ENCODE data around the gene GRID1.

The GRID1 gene

GRCh38 chr10:86267286-86268195 is 99.1 kb downstream of the GRID1 start:
- no peak overlapping the region for H3K23ac ChIP-seq (ENCODE audit: low read length in 2 of 2)
- H3K27me3 ChIP-seq (ENCODE audit: control insufficient read depth in 1 of 2, insufficient read depth in 1 of 2, low read length in 2 of 2) = peaks cover 0 to 6% of the 10 kb centered on the region in 2 experiments
- no peak overlapping the region for H2BK12ac ChIP-seq (ENCODE audit: low read length in 2 of 2)
- H2AFZ ChIP-seq (ENCODE audit: low read depth, low read length) = no peak overlapping the region
- H3K18ac ChIP-seq (ENCODE audit: low read depth in 1 of 2, low read length in 2 of 2) = no peak overlapping the region
- no peak overlapping the region for H3K4ac ChIP-seq (ENCODE audit: low read depth in 1 of 2, low read length in 2 of 2)
- DNase-seq = no peak
- no peak overlapping the region for H2BK120ac ChIP-seq (ENCODE audit: low read depth, low read length)
- H3K14ac ChIP-seq (ENCODE audit: low read length in 2 of 2) = no peak overlapping the region
- no peaks in the 10 kb centered on the region for H3K4me1 ChIP-seq (ENCODE audit: control insufficient read depth, insufficient read depth, low read depth, low read length)
- no peak overlapping the region for H3K27ac ChIP-seq (ENCODE audit: low read length, poor library complexity, severe bottlenecking)
- peak overlapping the region; percentile 21 for H4K91ac ChIP-seq (ENCODE audit: low read length)
- no peak overlapping the region for H3K4me2 ChIP-seq (ENCODE audit: low read length, poor library complexity, severe bottlenecking)
- H2AK5ac ChIP-seq (ENCODE audit: low read length, severe bottlenecking) = no peak overlapping the region
- H3K36me3 ChIP-seq (ENCODE audit: control insufficient read depth in 1 of 2, insufficient read depth in 2 of 2, low read depth in 1 of 2, low read length in 2 of 2) = no peaks in the 10 kb centered on the region
- no peaks in the 10 kb centered on the region for H3K79me1 ChIP-seq (replicated peaks; ENCODE audit: low read length, poor library complexity, severe bottlenecking)
- no peak overlapping the region for H3K9ac ChIP-seq (ENCODE audit: low read length)
- H3K9me3 ChIP-seq (ENCODE audit: control insufficient read depth, low read length) = no peaks in the 10 kb centered on the region
- H2BK15ac ChIP-seq (ENCODE audit: low read depth, poor library complexity, severe bottlenecking) = no peak overlapping the region
- H3K4me3 ChIP-seq (ENCODE audit: insufficient read depth in 1 of 2, low read depth in 1 of 2, low read length in 2 of 2) = no peak overlapping the region
- 79% methylated on average over 12 of the region's 12 CpGs for WGBS
- H4K8ac ChIP-seq (ENCODE audit: low read length) = no peak overlapping the region
- H2BK5ac ChIP-seq (ENCODE audit: low read depth, low read length, poor library complexity, severe bottlenecking) = no peak overlapping the region

- H2BK15ac ChIP-seq (ENCODE audit: low read depth, poor library complexity, severe bottlenecking) = no peak overlapping the region
- no peak overlapping the region for H3K4ac ChIP-seq (ENCODE audit: low read depth in 1 of 2, low read length in 2 of 2)
- no peak overlapping the region for H3K9ac ChIP-seq (ENCODE audit: low read length)
- no peak overlapping the region for H2AFZ ChIP-seq (ENCODE audit: low read depth, low read length)
- no peak overlapping the region for H3K4me2 ChIP-seq (ENCODE audit: low read length, poor library complexity, severe bottlenecking)
- H3K27me3 ChIP-seq (ENCODE audit: control insufficient read depth in 1 of 2, insufficient read depth in 1 of 2, low read length in 2 of 2) = peaks cover 0 to 15% of the 10 kb centered on the region in 2 experiments
- no peak overlapping the region for H3K18ac ChIP-seq (ENCODE audit: low read depth in 1 of 2, low read length in 2 of 2)
- H3K79me1 ChIP-seq (replicated peaks; ENCODE audit: low read length, poor library complexity, severe bottlenecking) = no peaks in the 10 kb centered on the region
- no peaks in the 10 kb centered on the region for H3K36me3 ChIP-seq (ENCODE audit: control insufficient read depth in 1 of 2, insufficient read depth in 2 of 2, low read depth in 1 of 2, low read length in 2 of 2)
- H3K27ac ChIP-seq (ENCODE audit: low read length, poor library complexity, severe bottlenecking) = no peak overlapping the region
- no peak overlapping the region for H3K14ac ChIP-seq (ENCODE audit: low read length in 2 of 2)
- no peak overlapping the region for H4K8ac ChIP-seq (ENCODE audit: low read length)
- no peak overlapping the region for H2BK120ac ChIP-seq (ENCODE audit: low read depth, low read length)
- H2BK5ac ChIP-seq (ENCODE audit: low read depth, low read length, poor library complexity, severe bottlenecking) = no peak overlapping the region
- H2AK5ac ChIP-seq (ENCODE audit: low read length, severe bottlenecking) = no peak overlapping the region
- H4K91ac ChIP-seq (ENCODE audit: low read length) = no peak overlapping the region
- WGBS = 86% methylated on average over 6 of the region's 7 CpGs
- no peaks in the 10 kb centered on the region for H3K4me1 ChIP-seq (ENCODE audit: control insufficient read depth, insufficient read depth, low read depth, low read length)
- H3K23ac ChIP-seq (ENCODE audit: low read length in 2 of 2) = no peak overlapping the region
- H2BK12ac ChIP-seq (ENCODE audit: low read length in 2 of 2) = no peak overlapping the region
- H3K9me3 ChIP-seq (ENCODE audit: control insufficient read depth, low read length) = no peaks in the 10 kb centered on the region
- DNase-seq = no peak
- H3K4me3 ChIP-seq (ENCODE audit: insufficient read depth in 1 of 2, low read depth in 1 of 2, low read length in 2 of 2) = no peak overlapping the region
Observed at GRCh38 chr10:86266446-86267242, 100.0 kb downstream of the GRID1 start.

- H2BK120ac ChIP-seq (ENCODE audit: low read depth, low read length) = no peak overlapping the region
- H2BK5ac ChIP-seq (ENCODE audit: low read depth, low read length, poor library complexity, severe bottlenecking) = no peak overlapping the region
- H2BK15ac ChIP-seq (ENCODE audit: low read depth, poor library complexity, severe bottlenecking) = no peak overlapping the region
- no peak overlapping the region for H3K14ac ChIP-seq (ENCODE audit: low read length in 2 of 2)
- no peak overlapping the region for H3K23ac ChIP-seq (ENCODE audit: low read length in 2 of 2)
- H3K27me3 ChIP-seq (ENCODE audit: control insufficient read depth in 1 of 2, insufficient read depth in 1 of 2, low read length in 2 of 2) = peaks cover 0 to 21% of the 10 kb centered on the region in 2 experiments
- H4K91ac ChIP-seq (ENCODE audit: low read length) = no peak overlapping the region
- no peak overlapping the region for H3K4me3 ChIP-seq (ENCODE audit: insufficient read depth in 1 of 2, low read depth in 1 of 2, low read length in 2 of 2)
- no peak overlapping the region for H2AK5ac ChIP-seq (ENCODE audit: low read length, severe bottlenecking)
- 53% methylated on average over 3 of the region's 3 CpGs for WGBS
- H2AFZ ChIP-seq (ENCODE audit: low read depth, low read length) = no peak overlapping the region
- H3K9me3 ChIP-seq (ENCODE audit: control insufficient read depth, low read length) = no peaks in the 10 kb centered on the region
- no peak overlapping the region for H3K4ac ChIP-seq (ENCODE audit: low read depth in 1 of 2, low read length in 2 of 2)
- H3K36me3 ChIP-seq (ENCODE audit: control insufficient read depth in 1 of 2, insufficient read depth in 2 of 2, low read depth in 1 of 2, low read length in 2 of 2) = no peaks in the 10 kb centered on the region
- H3K4me2 ChIP-seq (ENCODE audit: low read length, poor library complexity, severe bottlenecking) = no peak overlapping the region
- no peak overlapping the region for H3K18ac ChIP-seq (ENCODE audit: low read depth in 1 of 2, low read length in 2 of 2)
- no peaks in the 10 kb centered on the region for H3K79me1 ChIP-seq (replicated peaks; ENCODE audit: low read length, poor library complexity, severe bottlenecking)
- H2BK12ac ChIP-seq (ENCODE audit: low read length in 2 of 2) = no peak overlapping the region
- no peak overlapping the region for H3K27ac ChIP-seq (ENCODE audit: low read length, poor library complexity, severe bottlenecking)
- H3K4me1 ChIP-seq (ENCODE audit: control insufficient read depth, insufficient read depth, low read depth, low read length) = no peaks in the 10 kb centered on the region
- no peak overlapping the region for H3K9ac ChIP-seq (ENCODE audit: low read length)
- DNase-seq = no peak
- no peak overlapping the region for H4K8ac ChIP-seq (ENCODE audit: low read length)
Observed at GRCh38 chr10:86265895-86266259, 100.7 kb downstream of the GRID1 start.

GRCh38 chr10:86265236-86265894 is 101.2 kb downstream of the GRID1 start:
- H4K8ac ChIP-seq (ENCODE audit: low read length) = no peak overlapping the region
- H2BK5ac ChIP-seq (ENCODE audit: low read depth, low read length, poor library complexity, severe bottlenecking) = no peak overlapping the region
- H3K14ac ChIP-seq (ENCODE audit: low read length in 2 of 2) = no peak overlapping the region
- no peak overlapping the region for H2BK120ac ChIP-seq (ENCODE audit: low read depth, low read length)
- H3K4me2 ChIP-seq (ENCODE audit: low read length, poor library complexity, severe bottlenecking) = no peak overlapping the region
- no peak overlapping the region for H3K27ac ChIP-seq (ENCODE audit: low read length, poor library complexity, severe bottlenecking)
- H3K18ac ChIP-seq (ENCODE audit: low read depth in 1 of 2, low read length in 2 of 2) = no peak overlapping the region
- H3K4ac ChIP-seq (ENCODE audit: low read depth in 1 of 2, low read length in 2 of 2) = no peak overlapping the region
- H4K91ac ChIP-seq (ENCODE audit: low read length) = no peak overlapping the region
- no peak overlapping the region for H2AFZ ChIP-seq (ENCODE audit: low read depth, low read length)
- no peak for DNase-seq
- H2BK12ac ChIP-seq (ENCODE audit: low read length in 2 of 2) = no peak overlapping the region
- no peak overlapping the region for H2AK5ac ChIP-seq (ENCODE audit: low read length, severe bottlenecking)
- no peaks in the 10 kb centered on the region for H3K79me1 ChIP-seq (replicated peaks; ENCODE audit: low read length, poor library complexity, severe bottlenecking)
- 64% methylated on average over 8 of the region's 8 CpGs for WGBS
- no peaks in the 10 kb centered on the region for H3K9me3 ChIP-seq (ENCODE audit: control insufficient read depth, low read length)
- H3K27me3 ChIP-seq (ENCODE audit: control insufficient read depth in 1 of 2, insufficient read depth in 1 of 2, low read length in 2 of 2) = peaks cover 0 to 26% of the 10 kb centered on the region in 2 experiments
- H3K36me3 ChIP-seq (ENCODE audit: control insufficient read depth in 1 of 2, insufficient read depth in 2 of 2, low read depth in 1 of 2, low read length in 2 of 2) = no peaks in the 10 kb centered on the region
- no peak overlapping the region for H3K9ac ChIP-seq (ENCODE audit: low read length)
- no peak overlapping the region for H3K23ac ChIP-seq (ENCODE audit: low read length in 2 of 2)
- no peak overlapping the region for H2BK15ac ChIP-seq (ENCODE audit: low read depth, poor library complexity, severe bottlenecking)
- H3K4me1 ChIP-seq (ENCODE audit: control insufficient read depth, insufficient read depth, low read depth, low read length) = no peaks in the 10 kb centered on the region
- no peak overlapping the region for H3K4me3 ChIP-seq (ENCODE audit: insufficient read depth in 1 of 2, low read depth in 1 of 2, low read length in 2 of 2)

All from mesenchymal stem cell (in vitro differentiated cells and primary cell).